GM21737 (cell line): Measurements from ENCODE around the gene COX7C.
"Not testable (repeated sequence)": the region's sequence is repeated elsewhere in the genome, so short reads cannot be mapped to it uniquely, and the experiment has no call there.

Source experiments
- ATAC-seq: cut with Tn5 transposase; IDR thresholded peaks from one replicate; pipeline ENCODE4 v1.9.1; 2021; ENCODE audit warnings: mild to moderate bottlenecking, moderate library complexity; ENCODE audit not compliant: unreplicated experiment

The COX7C gene

GRCh38 chr5:86617756-86618576 lies at the start of gene COX7C:
Gene COX7C (plus strand): TSS chr5:86617941. CDS start chr5:86618056, 115 bp downstream.
- peak; percentile 100 for ATAC-seq

GRCh38 chr5:86569522-86570426 lies 48.0 kb upstream of the COX7C start:
- not testable (repeated sequence) for ATAC-seq

- no peak for ATAC-seq
These were observed 47.2 kb upstream of the COX7C start for GRCh38 chr5:86570427-86571083.

- ATAC-seq = not testable (repeated sequence)
These were observed 46.6 kb upstream of the COX7C start for GRCh38 chr5:86571109-86571508.

DNA sequence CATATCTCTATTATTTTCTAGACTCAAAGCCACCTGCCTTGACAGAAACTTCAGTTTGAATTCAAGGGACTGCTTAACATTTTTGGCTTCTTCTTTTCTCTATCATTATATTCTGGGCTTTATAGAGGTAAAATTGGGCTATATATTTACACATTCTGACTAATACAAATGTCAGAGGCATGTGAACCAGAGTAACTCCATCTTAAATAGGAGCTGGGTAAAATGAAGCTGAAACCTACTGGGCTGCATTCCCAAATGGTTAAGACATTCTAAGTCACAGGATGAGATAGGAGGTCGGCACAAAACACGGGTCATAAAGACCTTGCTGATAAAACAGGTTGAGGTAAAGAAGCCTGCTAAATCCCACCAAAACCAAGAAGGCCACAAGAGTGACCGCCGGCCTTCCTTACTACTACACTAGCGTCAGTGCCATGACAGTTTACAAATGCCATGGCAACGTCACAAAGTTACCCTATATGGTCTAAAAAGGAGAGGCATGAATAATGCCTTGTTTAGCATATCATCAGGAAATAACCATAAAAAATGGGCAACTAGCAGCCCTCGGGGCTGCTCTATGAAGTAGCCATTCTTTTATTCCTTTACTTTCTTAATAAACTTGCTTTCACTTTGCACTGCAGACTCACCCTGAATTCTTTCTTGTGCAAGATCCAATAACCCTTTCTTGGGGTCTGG lies 44.8 kb upstream of the COX7C start:
- ATAC-seq = no peak

DNA sequence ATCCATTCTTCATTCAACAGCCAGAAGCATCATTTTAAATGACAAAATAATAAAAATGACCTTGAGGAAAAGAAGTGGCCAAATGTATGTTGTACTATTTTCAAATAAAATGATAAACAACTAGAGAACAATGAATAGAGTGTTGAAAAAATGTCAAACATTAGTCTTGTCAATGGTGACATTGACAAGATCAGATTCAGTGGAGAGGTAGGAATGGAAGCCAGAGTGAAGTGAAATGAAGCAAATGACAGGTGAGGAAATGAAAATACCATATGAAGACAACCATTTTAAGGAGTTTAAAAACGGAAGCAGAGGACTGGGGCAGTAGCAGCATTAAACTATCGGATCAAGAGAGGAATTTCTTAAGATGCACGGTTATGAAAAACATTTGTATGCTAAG lies 38.2 kb upstream of the COX7C start:
- no peak for ATAC-seq

DNA sequence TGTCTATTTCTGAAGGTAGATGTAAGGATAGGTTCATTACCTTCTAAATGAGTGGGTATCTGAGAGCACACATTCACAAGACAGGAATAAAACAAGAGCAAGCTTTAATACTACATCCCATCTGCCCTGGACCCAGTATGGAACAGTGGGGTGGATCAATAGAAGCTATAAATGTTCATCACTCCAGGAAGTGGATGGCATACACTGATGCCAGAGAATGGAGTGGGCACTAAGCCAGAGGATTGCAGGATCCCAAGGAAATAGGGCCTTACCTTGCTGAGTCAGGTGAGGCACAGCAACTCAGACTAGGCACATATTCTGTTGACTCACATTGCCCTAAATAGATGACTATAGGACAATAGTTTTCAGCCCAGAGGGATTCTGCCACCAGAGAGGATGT lies 21.3 kb upstream of the COX7C start:
- no peak for ATAC-seq

DNA sequence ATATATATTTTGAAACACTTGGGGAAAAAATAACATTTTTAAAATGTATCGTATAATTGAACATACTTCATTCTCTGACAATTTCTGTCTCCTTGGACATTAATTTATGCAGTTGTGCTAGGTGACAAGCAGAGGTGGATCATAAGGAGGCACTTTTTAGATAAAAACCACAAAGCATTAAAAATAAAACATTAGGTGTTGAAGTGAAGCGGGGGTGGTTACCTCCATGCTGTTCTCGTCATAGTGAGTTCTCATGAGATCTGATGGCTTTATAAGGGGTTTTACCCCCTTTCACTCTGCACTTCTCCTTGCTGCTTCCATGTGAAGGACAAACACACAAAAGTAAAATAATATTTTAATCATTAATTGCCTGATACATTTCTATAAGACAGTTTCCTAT lies 11.9 kb upstream of the COX7C start:
- no peak for ATAC-seq

- no peak for ATAC-seq
These were observed 4.3 kb upstream of the COX7C start for GRCh38 chr5:86613455-86613854.

DNA sequence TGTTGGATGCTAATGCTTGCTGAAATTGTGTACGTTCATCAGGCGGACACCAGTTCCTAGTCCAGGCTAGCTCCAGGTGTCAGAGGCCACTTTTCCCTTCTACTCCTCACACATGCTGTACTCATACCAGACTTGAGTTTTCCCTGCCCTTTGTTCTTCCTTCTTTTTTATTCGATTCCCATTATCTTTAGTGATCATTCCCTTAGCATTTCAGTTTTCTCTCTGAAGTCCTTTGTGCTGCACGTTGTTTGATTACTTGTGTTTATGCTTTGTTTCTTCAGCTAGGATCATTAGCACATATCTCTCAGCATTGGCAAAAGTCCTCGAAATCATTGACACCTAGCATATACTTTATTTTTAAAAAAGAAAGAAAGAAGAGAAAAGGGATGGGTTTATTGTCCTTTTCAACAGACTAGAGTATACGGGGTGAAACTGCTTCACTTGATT lies 409 bp upstream of the COX7C start:
- no peak for ATAC-seq

DNA sequence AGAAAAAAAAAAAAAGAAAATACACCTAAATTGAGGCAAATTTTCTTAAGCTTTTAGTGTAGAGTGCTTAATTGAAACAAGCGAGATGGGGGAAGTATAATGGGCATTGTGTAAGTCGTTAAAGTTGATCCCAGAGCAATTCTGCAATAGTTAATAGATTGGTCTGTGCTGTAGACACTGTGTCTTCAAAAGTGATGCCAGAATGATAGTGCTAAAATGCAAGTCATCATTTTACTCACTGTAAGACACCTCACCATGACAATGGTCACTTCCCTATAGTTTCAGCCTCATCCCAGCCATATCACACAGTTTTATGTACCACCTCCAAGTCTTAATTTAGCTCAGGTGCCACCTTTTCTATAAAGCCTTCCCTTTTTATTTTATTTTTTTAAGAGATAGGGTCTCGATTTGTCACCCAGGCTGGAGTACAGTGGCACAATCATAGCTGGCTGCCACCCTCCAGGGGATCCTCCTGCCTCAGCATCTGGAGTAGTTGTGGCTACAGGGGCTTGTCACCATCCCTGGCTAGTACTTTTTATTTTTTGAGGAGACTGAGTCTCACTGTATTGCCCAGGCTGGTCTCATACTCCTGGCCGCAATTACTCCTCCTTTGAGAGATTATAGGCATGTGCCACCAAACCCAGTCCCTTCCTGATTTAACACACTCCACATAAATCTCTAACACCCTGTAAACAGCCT lies 6.2 kb downstream of the COX7C start:
- no peak for ATAC-seq

GRCh38 chr5:86625148-86625547 lies 7.4 kb downstream of the COX7C start:
- ATAC-seq = no peak

DNA sequence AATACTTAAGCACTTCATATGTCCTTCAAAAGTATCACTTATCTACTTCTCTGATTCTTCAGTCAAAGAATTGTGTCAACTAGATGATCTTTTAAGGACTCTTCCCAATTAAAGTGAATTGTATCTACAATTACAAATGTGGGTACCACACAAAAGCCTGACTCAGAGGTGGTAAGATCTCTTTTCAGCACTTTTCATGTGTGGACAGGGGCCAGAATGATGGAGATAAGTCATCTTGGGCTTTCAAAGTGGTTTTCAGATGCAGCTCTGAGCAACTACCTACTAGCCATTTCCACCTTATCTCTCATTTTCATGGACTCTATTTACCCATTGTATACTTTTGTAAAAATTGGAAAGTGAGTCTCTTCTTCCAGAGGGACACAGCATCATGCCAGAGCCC lies 8.4 kb downstream of the COX7C start:
- no peak for ATAC-seq

- no peak for ATAC-seq
These were observed 13.4 kb downstream of the COX7C start for GRCh38 chr5:86631165-86631564.

DNA sequence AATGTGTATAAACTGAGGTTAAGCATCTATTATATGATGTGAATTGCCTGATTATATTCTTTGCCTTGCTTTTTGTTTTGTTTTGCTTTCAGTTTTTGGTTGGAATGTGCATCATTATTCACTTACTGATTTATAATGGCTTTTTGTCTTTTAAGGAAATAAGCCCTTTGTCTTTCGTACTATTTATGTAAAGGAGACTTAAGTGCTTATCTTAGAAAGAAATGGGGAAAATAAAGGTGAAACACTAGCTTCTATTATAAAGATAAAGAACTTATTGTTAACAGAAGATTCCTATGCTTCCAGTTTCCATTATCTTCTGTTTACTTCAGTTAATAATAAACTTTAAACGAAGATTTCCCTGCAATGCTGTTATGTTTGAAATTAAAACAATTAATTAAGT lies 23.3 kb downstream of the COX7C start:
- ATAC-seq = no peak

GRCh38 chr5:86644843-86645242 lies 27.1 kb downstream of the COX7C start:
- no peak for ATAC-seq

- ATAC-seq = no peak
These were observed 28.1 kb downstream of the COX7C start for GRCh38 chr5:86645885-86646284.

DNA sequence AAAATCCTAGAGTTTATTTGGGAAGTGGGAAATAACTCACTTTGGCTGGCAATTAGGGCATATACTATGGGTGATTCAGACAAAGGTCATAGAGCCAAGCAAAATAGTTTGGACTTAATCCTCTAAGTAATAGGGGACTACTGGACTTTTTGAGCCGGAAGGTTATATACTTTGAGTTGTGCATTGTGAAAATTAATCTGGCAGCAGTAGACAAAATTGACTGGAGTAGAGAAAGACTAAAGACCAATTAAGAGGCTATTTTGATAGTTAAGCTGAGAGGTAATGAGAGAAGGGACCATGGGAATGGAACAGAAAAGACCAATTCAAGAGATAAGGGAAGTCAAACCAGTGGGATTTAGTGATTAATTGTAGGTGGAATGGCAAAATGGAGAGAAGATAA lies 28.9 kb downstream of the COX7C start:
- no peak for ATAC-seq

DNA sequence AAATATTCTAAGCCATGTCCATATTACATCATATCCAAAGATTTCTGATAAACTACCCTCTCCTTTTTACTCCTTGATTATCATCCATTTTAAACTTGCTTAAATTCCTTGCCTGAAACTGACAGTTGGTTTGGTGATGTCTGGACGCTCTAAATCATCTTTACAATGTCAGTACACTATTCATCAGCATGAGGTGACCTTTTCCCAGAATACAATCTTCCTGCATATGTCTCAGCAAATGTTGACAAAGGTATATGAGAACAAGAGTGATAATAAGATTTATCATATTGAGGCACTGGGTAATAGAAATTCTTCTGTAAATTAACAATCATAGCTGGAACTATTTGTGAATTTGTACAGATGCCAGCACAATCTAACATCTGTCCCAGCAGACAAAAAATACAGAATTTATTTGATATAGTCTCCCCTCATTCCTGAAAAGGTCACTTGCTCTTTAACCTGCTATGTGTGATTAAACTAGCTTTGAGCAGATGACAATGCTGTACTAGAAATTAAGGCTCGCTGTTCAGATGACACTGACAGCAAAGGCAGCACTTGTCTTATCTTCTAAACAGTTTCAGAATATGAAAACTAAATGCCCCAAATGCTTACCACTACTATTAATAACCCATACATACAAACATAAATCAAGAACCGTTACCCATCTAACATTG lies 32.2 kb downstream of the COX7C start:
- no peak for ATAC-seq

DNA sequence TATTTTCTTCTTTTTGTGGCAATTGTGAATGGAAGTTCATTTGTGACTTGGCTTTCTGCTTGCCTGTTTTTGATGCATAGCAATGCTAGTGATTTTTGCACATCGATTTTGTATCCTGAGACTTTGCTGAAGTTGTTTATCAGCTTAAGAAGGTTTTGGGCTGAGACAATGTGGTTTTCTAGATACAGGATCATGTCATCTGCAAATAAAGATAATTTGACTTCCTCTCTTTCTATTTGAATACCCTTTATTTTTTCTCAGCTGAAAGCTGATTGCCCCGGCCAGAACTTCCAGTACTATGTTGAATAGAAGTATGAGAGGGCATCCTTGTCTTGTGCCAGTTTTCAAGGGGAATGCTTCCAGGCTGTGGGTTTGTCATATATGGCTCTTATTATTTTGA lies 43.0 kb downstream of the COX7C start:
- ATAC-seq = not testable (repeated sequence)
